Erythroblast (primary cell): Measurements from ENCODE around the gene RBKS.

Experiments used
- GATA1 ChIP-seq: IDR thresholded peaks from 2 replicates; pipeline ENCODE4 v1.6.1; 2011; ENCODE audit warnings: low read depth, mild to moderate bottlenecking, control low read depth, low read length, moderate library complexity
- POLR2A ChIP-seq: IDR thresholded peaks from 2 replicates; pipeline ENCODE4 v1.6.1; 2011; ENCODE audit warnings: mild to moderate bottlenecking, low read length

GRCh38 chr2:27891673-27892105, 1.5 kb upstream of the RBKS start:
- TF ChIP-seq POLR2A: no peak
- no peak for TF ChIP-seq GATA1
